Naive B cell (primary cell): Measurements from ENCODE around the gene FGF2. TPM values are rescaled to one million over a fixed set of nuclear protein-coding genes. Genes with fewer than 3 reads are reported as not detected.
A peak's percentile ranks its signal among the peaks of the same experiment; 100 is the strongest.

Source experiments
- ATAC-seq, 2 donors: fragments of 150-1000 bp; cut with Tn5 transposase; 2 replicates each; pipeline ENCODE4 v1.10.0; 2021; ENCODE audit warnings: low read depth in 2 of 2, mild to moderate bottlenecking in 2 of 2, moderate library complexity in 2 of 2
- DNase-seq: peaks from one replicate; pipeline ENCODE4 v3.0.0; 2022
- H3K27ac Mint-ChIP-seq, 6 donors: one replicate each; pipeline ENCODE4 v1.8.0; 2020 to 2022; ENCODE audit warnings: mild to moderate bottlenecking in 6 of 6, mixed read lengths in 6 of 6, moderate library complexity in 5 of 6, inconsistent platforms in 2 of 6
- H3K27me3 Mint-ChIP-seq, 3 donors: one replicate each; pipeline ENCODE4 v1.8.0; 2021 to 2022; ENCODE audit warnings: mixed read lengths in 3 of 3, mild to moderate bottlenecking in 1 of 3
- H3K36me3 Mint-ChIP-seq, 2 donors: one replicate each; pipeline ENCODE4 v1.8.0; 2020 to 2022; ENCODE audit warnings: mixed read lengths in 2 of 2, inconsistent platforms in 1 of 2, mild to moderate bottlenecking in 1 of 2
- H3K4me1 Mint-ChIP-seq, 3 donors: one replicate each; pipeline ENCODE4 v1.8.0; 2020 to 2022; ENCODE audit warnings: mixed read lengths in 3 of 3, inconsistent platforms in 1 of 3, mild to moderate bottlenecking in 1 of 3, moderate library complexity in 1 of 3
- H3K4me3 Mint-ChIP-seq, 8 donors: one replicate each; pipeline ENCODE4 v1.8.0; 2020 to 2022; ENCODE audit warnings: mild to moderate bottlenecking in 8 of 8, mixed read lengths in 8 of 8, moderate library complexity in 8 of 8, inconsistent platforms in 2 of 8
- H3K9me3 Mint-ChIP-seq, 7 donors: one replicate each; pipeline ENCODE4 v1.8.0; 2020 to 2022; ENCODE audit warnings: mixed read lengths in 7 of 7, mild to moderate bottlenecking in 5 of 7, inconsistent platforms in 2 of 7, moderate library complexity in 1 of 7
- polyA plus RNA-seq, 6 donors: library from polyadenylated mRNA; unstranded; fragments of 300-500 nt; fragmentation: Illumina TruSeq; gene quantifications; one replicate each; pipeline ENCODE4 v1.2.3, GENCODE V29; 2021; ENCODE audit warnings: low read depth in 6 of 6

Gene FGF2
- polyA plus RNA-seq, 6 donors from 2014 or later = 0.06 to 0.17 (median 0.08) TPM; not detected in 3

DNA sequence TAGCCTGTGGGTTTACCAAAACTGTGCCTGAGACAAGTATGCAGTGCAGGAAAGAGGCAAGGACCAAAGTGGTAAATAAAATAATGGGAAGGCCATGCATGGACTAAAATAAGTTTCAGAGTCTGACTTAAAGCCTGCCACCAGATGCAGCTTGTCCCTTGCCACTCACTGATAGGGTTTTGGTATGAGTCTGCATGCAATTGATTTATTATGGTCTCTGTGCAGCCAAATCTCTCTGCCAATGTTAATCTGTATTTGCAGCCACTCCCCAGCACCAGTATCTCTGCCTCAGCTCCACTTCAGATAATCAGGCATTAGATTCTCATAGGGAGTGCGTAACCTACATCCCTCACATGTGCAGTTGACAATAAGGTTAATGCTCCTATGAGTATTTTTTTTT lies 5.5 kb upstream of the FGF2 start:
- ATAC-seq (no peak), DNase-seq (no peak)
- Mint-ChIP-seq H3K27ac (no peak overlapping the region), H3K27me3 (peaks cover 55 to 69% (median 64%) of the 10 kb centered on the region in 3 donors), H3K36me3 (no peaks in the 10 kb centered on the region), H3K4me3 (no peak overlapping the region), H3K4me1 (no peaks in the 10 kb centered on the region), H3K9me3 (peaks cover 0 to 22% (median 7%) of the 10 kb centered on the region in 7 donors)

DNA sequence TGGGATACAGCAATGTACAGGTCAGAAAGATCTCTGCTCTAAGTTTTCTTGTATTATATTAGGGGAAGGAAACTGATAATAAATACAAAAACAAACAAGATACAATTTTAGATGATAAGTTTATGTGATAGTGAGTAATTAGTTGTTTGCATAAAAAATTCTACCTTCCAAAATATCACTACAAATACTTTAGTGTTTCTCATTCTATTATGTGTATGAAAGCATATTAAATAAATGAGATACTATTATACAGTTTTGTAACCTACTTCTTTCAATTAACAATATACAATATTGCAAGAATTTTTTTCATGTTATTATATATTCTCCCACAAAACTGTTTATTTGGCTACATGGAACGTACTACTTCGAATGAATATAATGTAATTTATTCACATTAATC lies 4.2 kb upstream of the FGF2 start:
- H3K27me3 Mint-ChIP-seq = peaks cover 46 to 76% (median 72%) of the 10 kb centered on the region in 3 donors
- no peak for ATAC-seq

DNA sequence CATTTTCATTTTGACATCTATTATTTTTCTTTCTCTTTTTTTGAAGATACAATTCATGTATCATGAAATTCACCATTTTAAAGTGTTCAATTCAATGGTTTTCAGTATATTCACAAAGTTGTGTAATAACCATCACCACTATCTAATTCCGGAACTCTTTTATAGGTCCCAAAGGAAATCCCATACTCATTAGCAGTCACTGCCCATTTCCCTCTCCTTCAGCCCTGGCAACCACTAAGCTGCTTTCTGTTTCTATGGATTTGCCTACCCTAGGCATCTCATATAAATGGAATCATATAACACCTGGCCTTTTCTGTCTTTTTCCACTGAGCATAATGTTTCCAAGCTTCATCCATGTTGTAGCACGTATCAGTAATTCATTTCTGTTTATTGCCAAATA lies 3.2 kb upstream of the FGF2 start:
- peaks cover 5 to 8% of the 10 kb centered on the region in 2 donors for H3K36me3 Mint-ChIP-seq
- ATAC-seq = no peak
- H3K4me1 Mint-ChIP-seq = peaks cover 9 to 15% (median 14%) of the 10 kb centered on the region in 3 donors
- no peak overlapping the region for H3K27ac Mint-ChIP-seq
- H3K9me3 Mint-ChIP-seq = peaks cover 3 to 22% (median 7%) of the 10 kb centered on the region in 7 donors
- H3K27me3 Mint-ChIP-seq = peaks cover 55 to 80% (median 75%) of the 10 kb centered on the region in 3 donors
- no peak overlapping the region for H3K4me3 Mint-ChIP-seq
- DNase-seq = no peak

More for the DNA sequence above, 4.2 kb upstream of the FGF2 start:
- Mint-ChIP-seq H3K4me1 (peaks cover 0 to 4% (median 4%) of the 10 kb centered on the region in 3 donors), H3K4me3 (no peak overlapping the region), H3K9me3 (peaks cover 0 to 22% (median 7%) of the 10 kb centered on the region in 7 donors), H3K27ac (no peak overlapping the region), H3K36me3 (no peaks in the 10 kb centered on the region)
- no peak for DNase-seq

DNA sequence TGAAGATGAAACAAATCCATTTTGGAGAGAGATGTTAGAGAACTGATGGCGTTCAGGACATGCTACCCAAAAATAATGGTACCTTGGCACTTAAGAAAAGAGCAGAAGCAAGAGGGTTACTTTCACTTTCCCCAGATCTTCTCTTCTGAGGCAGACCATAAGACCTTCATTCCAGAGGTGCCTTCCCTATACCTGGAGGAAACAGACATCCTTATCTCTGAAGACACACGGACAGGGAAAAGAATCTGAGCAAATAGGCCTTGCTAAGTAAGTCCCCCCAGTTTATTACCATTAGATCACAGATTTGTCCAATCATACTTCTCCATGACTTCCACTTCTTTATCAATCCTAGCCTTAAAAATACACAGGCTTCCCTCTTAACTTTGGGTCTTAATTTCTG lies 2.0 kb upstream of the FGF2 start:
- Mint-ChIP-seq H3K27me3 (peaks cover 58 to 84% (median 69%) of the 10 kb centered on the region in 3 donors), H3K36me3 (peaks cover 5 to 8% of the 10 kb centered on the region in 2 donors), H3K9me3 (peaks cover 3 to 22% (median 7%) of the 10 kb centered on the region in 7 donors), H3K4me1 (peaks cover 12 to 16% (median 15%) of the 10 kb centered on the region in 3 donors), H3K4me3 (peak overlapping the region in 1 of 8 donors; percentile 56), H3K27ac (no peak overlapping the region)
- no peak for DNase-seq
- ATAC-seq = no peak

DNA sequence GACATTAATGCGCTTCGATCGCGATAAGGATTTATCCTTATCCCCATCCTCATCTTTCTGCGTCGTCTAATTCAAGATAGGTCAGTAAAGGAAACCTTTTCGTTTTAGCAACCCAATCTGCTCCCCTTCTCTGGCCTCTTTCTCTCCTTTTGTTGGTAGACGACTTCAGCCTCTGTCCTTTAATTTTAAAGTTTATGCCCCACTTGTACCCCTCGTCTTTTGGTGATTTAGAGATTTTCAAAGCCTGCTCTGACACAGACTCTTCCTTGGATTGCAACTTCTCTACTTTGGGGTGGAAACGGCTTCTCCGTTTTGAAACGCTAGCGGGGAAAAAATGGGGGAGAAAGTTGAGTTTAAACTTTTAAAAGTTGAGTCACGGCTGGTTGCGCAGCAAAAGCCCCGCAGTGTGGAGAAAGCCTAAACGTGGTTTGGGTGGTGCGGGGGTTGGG lies 528 bp upstream of the FGF2 start:
- peaks cover 58 to 83% (median 71%) of the 10 kb centered on the region in 3 donors for H3K27me3 Mint-ChIP-seq
- peaks cover 3 to 25% (median 9%) of the 10 kb centered on the region in 7 donors for H3K9me3 Mint-ChIP-seq

DNA sequence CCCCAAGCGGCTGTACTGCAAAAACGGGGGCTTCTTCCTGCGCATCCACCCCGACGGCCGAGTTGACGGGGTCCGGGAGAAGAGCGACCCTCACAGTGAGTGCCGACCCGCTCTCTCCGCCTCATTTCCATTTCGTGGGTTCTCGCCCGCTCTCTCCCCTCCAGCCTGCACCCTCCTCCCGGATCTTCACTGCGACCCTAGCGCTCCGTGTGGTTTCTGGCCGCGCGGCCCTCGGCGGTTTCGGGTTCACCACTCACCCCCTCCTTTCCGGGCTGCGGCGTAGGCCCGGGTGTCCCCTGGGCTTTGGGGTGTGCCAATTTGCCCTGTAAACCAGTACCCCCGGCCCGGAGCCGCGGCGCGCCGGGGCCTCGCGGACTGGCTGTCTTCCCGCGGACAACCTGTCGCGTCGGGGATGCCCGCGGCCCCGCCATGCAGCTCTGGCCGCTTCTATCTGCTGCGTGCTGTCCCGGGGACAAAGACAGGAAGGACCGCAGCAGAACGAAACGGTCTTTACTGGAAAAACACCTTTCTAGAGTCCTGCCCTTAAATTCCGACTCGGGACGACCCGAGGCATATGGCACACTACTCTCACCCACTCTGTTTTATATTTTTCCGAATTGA lies 737 bp downstream of the FGF2 start:
- H3K4me3 Mint-ChIP-seq = peak overlapping the region; percentile 76 to 92 (median 90)
- DNase-seq (peak; percentile 32), ATAC-seq (peak; percentile 43 to 47)
- peaks cover 60 to 80% (median 71%) of the 10 kb centered on the region in 3 donors for H3K27me3 Mint-ChIP-seq
- peaks cover 3 to 22% (median 7%) of the 10 kb centered on the region in 7 donors for H3K9me3 Mint-ChIP-seq
- H3K27ac Mint-ChIP-seq = peak overlapping the region in 3 of 6 donors; percentile 12 to 76 (median 60)
- H3K36me3 Mint-ChIP-seq = peaks cover 5 to 8% of the 10 kb centered on the region in 2 donors
- peaks cover 12 to 16% (median 15%) of the 10 kb centered on the region in 3 donors for H3K4me1 Mint-ChIP-seq

More for the DNA sequence above, 528 bp upstream of the FGF2 start:
- DNase-seq (no peak), ATAC-seq (no peak)
- H3K27ac Mint-ChIP-seq = no peak overlapping the region
- peaks cover 5 to 8% of the 10 kb centered on the region in 2 donors for H3K36me3 Mint-ChIP-seq
- H3K4me1 Mint-ChIP-seq = peaks cover 12 to 16% (median 15%) of the 10 kb centered on the region in 3 donors
- H3K4me3 Mint-ChIP-seq = peak overlapping the region; percentile 53 to 75 (median 56)

DNA sequence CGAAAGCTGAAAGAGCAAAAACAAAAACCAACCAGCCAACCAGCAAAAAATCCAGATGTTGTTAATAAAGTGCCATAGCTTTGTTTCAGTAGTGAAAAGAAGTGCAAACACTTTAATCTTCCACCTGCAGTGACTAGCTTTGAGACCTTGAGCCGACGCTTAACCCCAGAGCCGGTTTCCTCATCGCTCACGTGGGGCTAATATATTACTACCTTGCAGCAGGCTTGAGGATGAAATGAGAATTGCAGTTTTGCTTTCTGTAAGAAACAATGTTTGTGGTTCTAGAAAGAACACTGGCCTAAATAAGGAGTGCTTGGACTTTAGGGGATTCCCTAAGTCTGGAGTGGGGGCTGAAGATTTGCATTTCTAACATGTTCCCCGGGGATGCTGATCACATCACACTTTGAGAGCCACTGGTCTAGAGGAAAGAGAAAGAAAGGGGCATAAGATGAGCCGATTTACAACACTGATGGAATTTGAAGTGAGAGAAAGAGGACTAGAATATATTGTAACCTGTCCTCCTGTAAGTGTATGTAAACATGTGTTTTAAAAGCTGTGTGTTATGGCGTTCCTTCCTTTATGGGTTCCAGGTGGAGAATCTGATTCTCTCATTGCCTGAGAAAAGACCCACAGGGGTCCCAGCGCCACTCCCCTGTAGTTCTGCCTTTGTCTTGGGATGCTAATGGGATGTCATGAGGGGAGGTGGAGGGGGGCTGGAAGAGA lies 1.4 kb downstream of the FGF2 start:
- H3K4me1 Mint-ChIP-seq = peaks cover 12 to 16% (median 15%) of the 10 kb centered on the region in 3 donors
- DNase-seq = peak; percentile 27
- H3K9me3 Mint-ChIP-seq = peaks cover 3 to 22% (median 7%) of the 10 kb centered on the region in 7 donors
- peaks cover 5 to 8% of the 10 kb centered on the region in 2 donors for H3K36me3 Mint-ChIP-seq
- H3K4me3 Mint-ChIP-seq = peak overlapping the region; percentile 76 to 92 (median 90)
- H3K27ac Mint-ChIP-seq = peak overlapping the region in 3 of 6 donors; percentile 12 to 89 (median 76)
- peak; percentile 77 to 84 for ATAC-seq
- H3K27me3 Mint-ChIP-seq = peaks cover 64 to 85% (median 71%) of the 10 kb centered on the region in 3 donors

DNA sequence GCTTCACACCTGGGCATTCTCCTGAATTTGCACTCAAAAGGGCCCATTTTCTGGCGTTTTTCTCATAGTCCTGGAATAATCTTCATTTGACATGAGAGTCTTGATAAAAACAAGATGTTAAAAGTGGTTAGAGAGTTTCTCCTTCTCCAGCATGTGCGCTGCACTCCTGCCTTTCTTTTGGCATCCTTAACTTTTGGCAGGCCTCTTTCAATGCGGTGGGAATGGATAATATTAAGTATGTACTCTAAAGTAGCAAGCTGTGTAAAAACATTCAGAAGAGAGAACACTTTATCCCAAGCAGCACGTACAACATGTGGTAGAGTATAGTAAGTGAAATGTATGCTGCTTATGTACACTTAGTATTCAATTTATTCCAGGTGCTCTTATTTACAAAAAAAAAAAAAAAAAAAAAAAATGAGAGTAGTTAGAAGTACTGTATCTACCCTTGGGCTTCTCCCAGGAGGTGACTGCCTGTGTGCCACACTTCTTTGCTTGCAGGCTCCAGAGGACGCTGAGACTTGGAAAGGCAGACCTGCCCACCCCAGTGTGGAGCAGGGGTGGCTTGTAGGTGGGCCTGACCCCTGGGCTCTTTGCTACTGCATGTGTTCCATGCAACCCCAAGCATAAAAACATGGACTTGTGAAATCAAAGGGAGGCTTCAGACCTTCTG lies 3.9 kb downstream of the FGF2 start:
- H3K4me3 Mint-ChIP-seq = no peak overlapping the region
- H3K9me3 Mint-ChIP-seq = peaks cover 0 to 5% (median 3%) of the 10 kb centered on the region in 7 donors
- H3K4me1 Mint-ChIP-seq = peaks cover 12 to 16% (median 15%) of the 10 kb centered on the region in 3 donors
- ATAC-seq (no peak), DNase-seq (no peak)
- no peak overlapping the region for H3K27ac Mint-ChIP-seq
- H3K36me3 Mint-ChIP-seq = peaks cover 5 to 8% of the 10 kb centered on the region in 2 donors
- peaks cover 50 to 62% (median 55%) of the 10 kb centered on the region in 3 donors for H3K27me3 Mint-ChIP-seq

DNA sequence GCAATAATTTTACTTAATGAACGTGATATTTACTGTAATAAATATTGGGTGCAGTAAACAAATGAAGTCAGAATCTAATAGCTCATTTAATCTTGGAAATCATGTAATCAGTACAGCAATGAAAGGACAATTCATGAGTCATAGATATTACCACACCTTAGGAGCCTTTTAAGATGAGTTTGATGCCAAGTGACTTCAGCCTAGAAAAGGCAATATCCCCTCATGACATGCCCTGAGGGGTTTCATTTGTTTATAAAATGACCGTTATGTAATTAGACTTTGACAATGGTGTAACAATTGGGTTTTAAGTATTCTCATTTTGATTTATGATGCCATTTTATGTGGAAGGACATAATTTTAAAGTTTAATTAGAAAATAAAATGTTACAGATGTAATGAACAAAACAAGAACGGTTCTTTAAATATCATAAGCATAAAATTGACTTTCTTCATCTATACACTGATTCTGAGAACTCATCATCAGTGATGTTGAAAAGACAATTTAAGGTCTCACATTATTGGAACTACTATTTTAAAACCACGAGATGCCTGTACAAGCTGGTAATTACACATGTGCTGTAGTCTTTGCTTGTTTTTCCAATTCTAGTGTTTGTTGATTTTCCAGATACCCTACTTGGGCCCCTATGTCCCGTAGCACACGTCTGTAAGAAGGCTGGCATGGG lies 5.0 kb downstream of the FGF2 start:
- H3K4me1 Mint-ChIP-seq = peaks cover 12 to 16% (median 15%) of the 10 kb centered on the region in 3 donors
- peaks cover 5 to 8% of the 10 kb centered on the region in 2 donors for H3K36me3 Mint-ChIP-seq
- no peak for ATAC-seq
- peak overlapping the region in 1 of 8 donors; percentile 23 for H3K4me3 Mint-ChIP-seq
- H3K27ac Mint-ChIP-seq = no peak overlapping the region
- H3K9me3 Mint-ChIP-seq = peaks cover 0 to 4% (median 3%) of the 10 kb centered on the region in 7 donors
- no peak for DNase-seq
- H3K27me3 Mint-ChIP-seq = peaks cover 45 to 54% (median 46%) of the 10 kb centered on the region in 3 donors

DNA sequence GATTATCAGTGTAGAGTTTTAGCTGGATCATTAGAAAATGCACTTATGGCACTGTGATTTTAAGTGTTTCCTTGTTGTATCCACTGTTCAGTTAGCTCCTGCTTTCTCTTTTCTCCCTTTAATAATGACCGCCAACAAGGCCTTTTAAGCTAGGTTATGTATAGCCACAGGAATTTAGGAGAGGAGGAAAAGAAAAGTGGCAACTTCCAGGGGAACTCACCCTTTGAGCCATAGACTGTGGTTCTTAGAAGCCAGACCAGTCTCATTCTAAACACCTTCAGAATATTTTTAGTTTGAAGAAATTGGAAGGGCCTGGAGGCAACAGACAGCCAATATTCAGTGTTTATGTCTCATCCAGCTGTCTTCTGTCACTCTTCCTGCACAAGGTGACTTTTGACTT lies 6.1 kb downstream of the FGF2 start:
- ATAC-seq (no peak), DNase-seq (no peak)
- Mint-ChIP-seq H3K36me3 (peaks cover 5 to 7% of the 10 kb centered on the region in 2 donors), H3K27me3 (peaks cover 38 to 53% (median 50%) of the 10 kb centered on the region in 3 donors), H3K4me1 (peaks cover 8 to 11% (median 9%) of the 10 kb centered on the region in 3 donors), H3K9me3 (peaks cover 0 to 4% (median 3%) of the 10 kb centered on the region in 7 donors), H3K4me3 (no peak overlapping the region), H3K27ac (no peak overlapping the region)

DNA sequence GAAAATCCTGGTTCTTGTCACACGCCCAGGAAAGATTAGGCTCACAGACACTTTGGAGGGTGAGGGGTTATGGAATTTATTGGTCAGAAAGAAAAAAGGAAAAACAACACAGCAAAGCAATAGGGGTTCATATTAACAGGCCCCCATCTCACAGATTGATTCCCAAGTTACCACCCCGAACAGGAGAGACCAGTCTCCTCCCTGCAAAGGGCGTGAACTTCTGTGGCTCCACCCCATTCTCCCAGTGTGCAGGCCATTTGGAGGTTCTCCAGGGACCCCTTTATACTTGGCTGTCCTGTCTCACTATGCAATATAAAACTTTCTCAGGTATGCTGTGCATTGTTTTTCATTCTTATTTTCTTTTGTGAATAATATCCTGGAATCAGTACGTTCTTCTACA lies 7.4 kb downstream of the FGF2 start:
- no peak overlapping the region for H3K4me3 Mint-ChIP-seq
- H3K9me3 Mint-ChIP-seq = peaks cover 0 to 4% (median 0%) of the 10 kb centered on the region in 7 donors
- H3K4me1 Mint-ChIP-seq = no peaks in the 10 kb centered on the region
- H3K36me3 Mint-ChIP-seq = no peaks in the 10 kb centered on the region
- DNase-seq (no peak), ATAC-seq (no peak)
- peaks cover 29 to 47% (median 41%) of the 10 kb centered on the region in 3 donors for H3K27me3 Mint-ChIP-seq
- no peak overlapping the region for H3K27ac Mint-ChIP-seq

DNA sequence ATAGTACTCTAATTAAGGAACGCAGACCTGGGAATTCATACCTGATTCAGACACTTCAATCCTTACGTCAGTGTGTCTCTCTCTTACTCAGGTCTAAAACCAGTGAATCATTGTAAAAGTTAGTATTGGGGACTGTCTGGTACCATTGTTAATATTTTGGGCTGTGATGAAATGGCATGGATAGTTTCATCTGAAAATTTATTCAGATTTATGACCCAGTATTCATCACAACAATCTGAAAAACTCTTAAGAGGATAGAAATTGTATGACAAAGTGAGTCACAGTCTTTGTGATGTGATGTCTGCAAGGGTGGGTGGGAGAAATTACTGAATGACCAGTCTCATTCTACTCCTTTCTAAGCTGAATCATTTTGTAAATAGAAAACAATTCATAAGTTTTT lies 10.3 kb downstream of the FGF2 start:
- Mint-ChIP-seq H3K27me3 (peaks cover 20 to 40% (median 37%) of the 10 kb centered on the region in 3 donors), H3K36me3 (no peaks in the 10 kb centered on the region), H3K4me3 (no peak overlapping the region), H3K9me3 (peaks cover 0 to 3% (median 0%) of the 10 kb centered on the region in 7 donors), H3K27ac (no peak overlapping the region), H3K4me1 (no peaks in the 10 kb centered on the region)
- no peak for DNase-seq
- no peak for ATAC-seq
